Fibroblast of pulmonary artery (primary cell): ENCODE data around the gene IHH.
A peak's percentile ranks its signal among the peaks of the same experiment; 100 is the strongest.

ENCODE experiments used
- DNase-seq: peaks from one replicate; pipeline ENCODE4 v3.0.0-alpha.2; 2010; ENCODE audit warnings: low read depth
- H3K4me3 ChIP-seq: replicated peaks from 2 replicates; pipeline ENCODE4 v1.5.1; 2011; ENCODE audit warnings: low read depth, mild to moderate bottlenecking, control low read depth, low read length, moderate library complexity
- CTCF ChIP-seq: IDR thresholded peaks from 2 replicates; pipeline ENCODE4 v1.5.1; 2011; ENCODE audit warnings: mild to moderate bottlenecking, control low read depth, low read length, inconsistent platforms; ENCODE audit errors: missing control alignments

Gene IHH

DNA sequence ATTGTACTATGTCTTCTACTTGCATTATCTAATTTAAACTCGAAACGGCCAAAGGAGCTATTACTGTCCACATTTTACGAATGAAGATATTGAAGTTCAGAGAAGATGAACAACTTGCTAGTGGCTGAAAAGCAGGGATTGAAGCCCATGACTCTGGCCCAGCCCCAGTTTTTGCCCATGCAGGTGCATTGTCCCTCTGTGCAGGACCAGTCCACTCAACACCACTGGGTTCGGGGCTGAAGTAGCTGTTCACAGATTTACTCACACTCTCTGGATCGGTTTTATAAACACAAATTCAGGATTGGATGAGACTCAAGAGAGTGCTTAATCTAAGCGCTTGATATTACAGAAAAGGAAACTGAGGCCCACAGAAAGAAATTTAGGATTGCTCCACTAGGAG, 1.4 kb upstream of the IHH start:
- no peak for DNase-seq
- TF ChIP-seq CTCF: no peak
- no peak overlapping the region for H3K4me3 ChIP-seq

DNA sequence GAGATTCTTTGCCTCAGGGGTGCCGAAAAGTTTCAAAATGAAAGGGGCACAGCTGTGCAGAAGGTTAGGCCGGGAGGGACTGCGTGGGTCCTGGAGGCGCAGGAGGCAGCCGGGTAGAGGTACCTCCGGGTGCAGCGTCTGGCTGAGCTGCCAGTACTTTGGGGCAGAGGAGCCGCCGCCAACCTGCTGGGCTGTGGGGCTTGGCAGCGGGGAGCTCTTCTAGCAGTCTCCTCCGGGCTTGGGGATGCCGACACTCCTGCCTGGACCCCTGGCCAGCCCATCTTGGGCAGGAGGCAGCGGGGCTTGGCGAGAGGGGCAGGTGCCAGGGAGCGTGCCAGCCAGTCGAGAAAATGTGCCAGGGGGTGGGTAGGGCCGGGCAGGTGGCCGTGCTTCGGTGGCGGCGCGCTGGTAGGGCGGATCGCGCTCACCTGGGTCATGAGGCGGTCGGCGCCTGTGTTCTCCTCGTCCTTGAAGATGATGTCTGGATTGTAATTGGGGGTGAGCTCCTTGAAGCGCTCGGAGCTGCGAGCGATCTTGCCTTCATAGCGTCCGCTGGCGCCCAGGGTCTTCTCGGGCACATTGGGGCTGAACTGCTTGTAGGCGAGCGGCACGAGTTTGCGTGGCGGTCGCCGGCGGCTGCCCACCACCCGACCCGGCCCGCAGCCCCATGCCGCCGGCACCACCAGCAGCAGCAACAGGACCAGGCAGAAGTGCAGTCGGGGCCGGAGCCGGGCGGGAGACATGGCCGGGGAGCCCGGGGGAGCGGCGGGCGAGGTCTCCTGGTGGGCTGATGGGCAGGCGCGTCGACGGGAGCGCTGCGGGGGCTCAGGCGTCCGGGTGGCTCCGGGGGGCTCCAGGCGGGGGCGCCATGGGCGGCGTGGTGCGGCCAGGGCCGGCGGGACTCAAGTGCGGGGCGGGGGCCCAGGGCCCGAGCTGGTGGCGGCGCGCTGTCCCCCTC, 717 bp downstream of the IHH start:
- no peak overlapping the region for H3K4me3 ChIP-seq
- no peak for DNase-seq
- no peak for TF ChIP-seq CTCF

DNA sequence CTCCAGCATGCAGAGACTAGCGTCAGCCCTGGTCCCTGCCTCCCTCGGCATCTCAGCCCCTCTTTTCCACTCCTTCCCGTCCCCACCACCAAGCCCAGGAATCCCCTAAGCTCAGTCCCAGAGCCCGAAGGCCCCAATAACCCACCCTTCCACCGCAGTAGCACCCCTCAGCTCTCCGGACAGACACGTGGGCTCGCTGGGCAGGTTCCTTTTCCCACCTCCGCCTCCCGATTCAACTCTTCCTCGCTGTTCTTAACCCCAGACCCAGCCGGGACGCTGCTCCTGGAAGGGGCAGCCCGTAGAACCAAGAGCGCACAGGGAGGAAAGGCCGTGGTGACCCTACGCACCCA, 1.4 kb downstream of the IHH start:
- H3K4me3 ChIP-seq: no peak overlapping the region
- no peak for DNase-seq
- TF ChIP-seq CTCF: no peak

- TF ChIP-seq CTCF: no peak
- H3K4me3 ChIP-seq: no peak overlapping the region
- no peak for DNase-seq
Observed at GRCh38 chr2:219058541-219059374, 2.0 kb downstream of the IHH start.

- no peak overlapping the region for H3K4me3 ChIP-seq
- TF ChIP-seq CTCF: peak; percentile 85
- peak; percentile 73 for DNase-seq
Observed at GRCh38 chr2:219057709-219058540, 2.8 kb downstream of the IHH start.

- no peak for DNase-seq
Observed at GRCh38 chr2:219056896-219057708, 3.6 kb downstream of the IHH start.

More at GRCh38 chr2:219056896-219057708, 3.6 kb downstream of the IHH start:
- no peak overlapping the region for H3K4me3 ChIP-seq
- no peak for TF ChIP-seq CTCF
